ENCODE measurements around the gene GALNT16. TPM values are rescaled to one million over a fixed set of nuclear protein-coding genes. Genes with fewer than 3 reads are reported as not detected.

The GALNT16 gene
- total RNA-seq, result 1 to 10 TPM; 5.1 to 8.9 (median 8.7) TPM

GRCh38 chr14:69259527-69260189 is at the start of gene GALNT16:
Gene GALNT16 (plus strand): TSS chr14:69260158. CDS start chr14:69260291, 133 bp downstream.
- TF ChIP-seq, protein P1, sequence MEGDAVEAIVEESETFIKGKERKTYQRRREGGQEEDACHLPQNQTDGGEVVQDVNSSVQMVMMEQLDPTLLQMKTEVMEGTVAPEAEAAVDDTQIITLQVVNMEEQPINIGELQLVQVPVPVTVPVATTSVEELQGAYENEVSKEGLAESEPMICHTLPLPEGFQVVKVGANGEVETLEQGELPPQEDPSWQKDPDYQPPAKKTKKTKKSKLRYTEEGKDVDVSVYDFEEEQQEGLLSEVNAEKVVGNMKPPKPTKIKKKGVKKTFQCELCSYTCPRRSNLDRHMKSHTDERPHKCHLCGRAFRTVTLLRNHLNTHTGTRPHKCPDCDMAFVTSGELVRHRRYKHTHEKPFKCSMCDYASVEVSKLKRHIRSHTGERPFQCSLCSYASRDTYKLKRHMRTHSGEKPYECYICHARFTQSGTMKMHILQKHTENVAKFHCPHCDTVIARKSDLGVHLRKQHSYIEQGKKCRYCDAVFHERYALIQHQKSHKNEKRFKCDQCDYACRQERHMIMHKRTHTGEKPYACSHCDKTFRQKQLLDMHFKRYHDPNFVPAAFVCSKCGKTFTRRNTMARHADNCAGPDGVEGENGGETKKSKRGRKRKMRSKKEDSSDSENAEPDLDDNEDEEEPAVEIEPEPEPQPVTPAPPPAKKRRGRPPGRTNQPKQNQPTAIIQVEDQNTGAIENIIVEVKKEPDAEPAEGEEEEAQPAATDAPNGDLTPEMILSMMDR (IDR thresholded peaks at IDR 0.05; ENCODE audit: low read depth), result no peak

DNA sequence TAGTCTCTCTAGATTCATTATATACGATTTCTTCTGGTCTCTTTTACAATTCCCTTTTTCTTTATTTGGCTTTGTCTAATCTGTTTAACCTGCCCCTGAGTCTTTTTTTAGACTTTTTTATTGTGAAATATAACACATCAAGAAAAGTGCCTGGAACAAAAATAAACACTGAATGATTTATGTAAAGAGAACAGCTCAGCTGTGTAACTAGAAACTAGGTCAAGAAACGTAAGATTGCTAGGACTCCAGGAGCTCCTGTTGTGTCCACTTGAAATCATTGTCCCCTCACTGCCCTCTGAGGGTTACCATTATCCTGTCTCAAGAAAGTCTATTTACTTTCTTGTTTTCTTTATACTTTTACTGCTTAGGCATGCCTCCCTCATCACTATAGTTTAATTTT is 45.6 kb upstream of the GALNT16 start:
- TF ChIP-seq, protein P1 (IDR thresholded peaks at IDR 0.05; ENCODE audit: low read depth), result no peak

DNA sequence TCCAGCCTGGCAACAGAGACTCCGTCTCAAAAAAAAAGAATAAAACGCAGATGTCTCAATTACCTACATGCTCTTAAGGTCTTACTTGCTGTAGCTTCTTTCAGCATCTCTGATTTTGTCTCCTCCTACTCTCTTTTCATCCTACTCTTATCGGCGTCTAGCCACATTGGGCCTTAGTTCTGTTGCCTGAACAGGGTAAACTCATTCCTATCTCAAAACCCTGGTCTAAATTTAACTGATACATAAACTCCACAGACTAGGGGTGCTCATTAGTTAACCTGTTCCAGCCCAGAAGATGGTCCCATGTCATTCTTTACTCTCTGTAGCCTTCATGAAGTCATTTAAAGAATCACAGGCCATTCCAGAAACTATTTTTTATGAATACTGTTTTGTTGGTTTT is 35.0 kb upstream of the GALNT16 start:
- TF ChIP-seq, protein P1 (IDR thresholded peaks at IDR 0.05; ENCODE audit: low read depth), result no peak

- TF ChIP-seq, protein P1 (IDR thresholded peaks at IDR 0.05; ENCODE audit: low read depth), result no peak
These were observed 33.8 kb upstream of the GALNT16 start for GRCh38 chr14:69226178-69226577.

GRCh38 chr14:69226736-69227135 is 33.2 kb upstream of the GALNT16 start:
- TF ChIP-seq, protein P1 (IDR thresholded peaks at IDR 0.05; ENCODE audit: low read depth), result no peak

- TF ChIP-seq, protein P1 (IDR thresholded peaks at IDR 0.05; ENCODE audit: low read depth), result no peak
These were observed 28.5 kb upstream of the GALNT16 start for GRCh38 chr14:69231486-69231885.

DNA sequence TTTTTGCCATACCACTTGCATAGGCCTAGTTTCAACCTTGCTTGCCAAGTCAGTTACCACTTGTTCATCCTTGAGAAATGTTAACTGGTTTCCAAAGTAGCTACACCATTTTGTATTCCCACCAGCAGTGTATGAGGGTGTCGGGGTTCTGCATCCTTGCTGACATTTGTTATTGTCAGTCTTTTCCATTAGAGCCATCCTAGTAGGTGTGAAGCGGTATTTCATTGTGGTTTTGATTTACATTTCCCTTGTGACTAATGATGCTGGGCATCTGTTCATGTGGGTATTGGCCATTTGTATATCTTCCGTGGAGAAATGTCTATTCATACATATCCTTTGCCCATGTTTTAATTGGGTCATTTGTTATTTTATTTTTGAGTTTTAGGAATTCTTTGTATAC is 27.6 kb upstream of the GALNT16 start:
- TF ChIP-seq, protein P1 (IDR thresholded peaks at IDR 0.05; ENCODE audit: low read depth), result no peak

Measured in subcutaneous adipose tissue (tissue), 4 donors.